Type B pancreatic cell (in vitro differentiated cells): ENCODE data around the gene P4HA1. TPM values are rescaled to one million over a fixed set of nuclear protein-coding genes. Genes with fewer than 3 reads are reported as not detected.
A peak's percentile ranks its signal among the peaks of the same experiment; 100 is the strongest.

ENCODE experiments used
- DNase-seq: peaks from one replicate; pipeline ENCODE4 v3.0.0; 2021; ENCODE audit warnings: mixed read lengths; ENCODE audit not compliant: unreplicated experiment; ENCODE audit errors: extremely low spot score
- H3K27ac Mint-ChIP-seq: 2 replicates; pipeline ENCODE4 v1.8.0; 2021; ENCODE audit warnings: mild to moderate bottlenecking, mixed read lengths
- H3K27me3 Mint-ChIP-seq: 2 replicates; pipeline ENCODE4 v1.8.0; 2021; ENCODE audit warnings: mixed read lengths
- H3K36me3 Mint-ChIP-seq: 2 replicates; pipeline ENCODE4 v1.8.0; 2021; ENCODE audit warnings: mixed read lengths
- H3K4me1 Mint-ChIP-seq: one replicate; pipeline ENCODE4 v1.8.0; 2021; ENCODE audit warnings: mixed read lengths; ENCODE audit not compliant: unreplicated experiment
- H3K4me3 Mint-ChIP-seq: 2 replicates; pipeline ENCODE4 v1.8.0; 2021; ENCODE audit warnings: mild to moderate bottlenecking, mixed read lengths
- H3K9me3 Mint-ChIP-seq: 2 replicates; pipeline ENCODE4 v1.8.0; 2021; ENCODE audit warnings: mixed read lengths
- total RNA-seq: library from RNA; stranded (reverse); gene quantifications from 2 replicates; pipeline ENCODE4 v1.2.1, GENCODE V29; 2021; ENCODE audit warnings: low replicate concordance
- TF ChIP-seq, protein P1 (sequence below): fragments of 200-600 bp; sonication (generic); conservative IDR thresholded peaks from 2 replicates; pipeline ENCODE4 v1.5.0; 2021; ENCODE audit warnings: antibody characterized with exemption, mild to moderate bottlenecking

Gene P4HA1
- total RNA-seq, 1 donor from 2014 or later: 38.9 TPM

DNA sequence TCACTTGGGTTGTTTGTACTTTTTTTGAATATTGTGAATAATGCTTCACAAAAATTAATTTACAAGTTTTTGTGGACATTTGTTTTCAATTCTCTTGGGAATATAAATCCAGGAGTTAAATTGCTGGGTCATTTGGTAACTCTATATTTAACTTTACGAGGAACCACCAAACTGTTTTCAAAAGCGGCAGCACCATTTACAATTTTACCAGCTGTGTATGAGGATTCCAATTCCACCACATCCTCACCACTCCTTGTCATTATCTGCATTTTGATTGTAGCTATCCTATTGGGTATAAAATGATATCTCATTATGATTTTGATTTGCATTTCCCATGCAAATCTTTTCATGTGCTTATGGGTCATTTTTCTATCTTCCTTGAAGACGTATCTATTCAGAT, 9.6 kb upstream of the P4HA1 start:
- Mint-ChIP-seq H3K4me1 (peaks cover 6% of the 10 kb centered on the region), H3K9me3 (no peaks in the 10 kb centered on the region), H3K36me3 (peaks cover 18% of the 10 kb centered on the region), H3K27me3 (no peaks in the 10 kb centered on the region), H3K4me3 (no peak overlapping the region), H3K27ac (no peak overlapping the region)
- DNase-seq: no peak
- TF ChIP-seq, protein P1, sequence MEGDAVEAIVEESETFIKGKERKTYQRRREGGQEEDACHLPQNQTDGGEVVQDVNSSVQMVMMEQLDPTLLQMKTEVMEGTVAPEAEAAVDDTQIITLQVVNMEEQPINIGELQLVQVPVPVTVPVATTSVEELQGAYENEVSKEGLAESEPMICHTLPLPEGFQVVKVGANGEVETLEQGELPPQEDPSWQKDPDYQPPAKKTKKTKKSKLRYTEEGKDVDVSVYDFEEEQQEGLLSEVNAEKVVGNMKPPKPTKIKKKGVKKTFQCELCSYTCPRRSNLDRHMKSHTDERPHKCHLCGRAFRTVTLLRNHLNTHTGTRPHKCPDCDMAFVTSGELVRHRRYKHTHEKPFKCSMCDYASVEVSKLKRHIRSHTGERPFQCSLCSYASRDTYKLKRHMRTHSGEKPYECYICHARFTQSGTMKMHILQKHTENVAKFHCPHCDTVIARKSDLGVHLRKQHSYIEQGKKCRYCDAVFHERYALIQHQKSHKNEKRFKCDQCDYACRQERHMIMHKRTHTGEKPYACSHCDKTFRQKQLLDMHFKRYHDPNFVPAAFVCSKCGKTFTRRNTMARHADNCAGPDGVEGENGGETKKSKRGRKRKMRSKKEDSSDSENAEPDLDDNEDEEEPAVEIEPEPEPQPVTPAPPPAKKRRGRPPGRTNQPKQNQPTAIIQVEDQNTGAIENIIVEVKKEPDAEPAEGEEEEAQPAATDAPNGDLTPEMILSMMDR: no peak

DNA sequence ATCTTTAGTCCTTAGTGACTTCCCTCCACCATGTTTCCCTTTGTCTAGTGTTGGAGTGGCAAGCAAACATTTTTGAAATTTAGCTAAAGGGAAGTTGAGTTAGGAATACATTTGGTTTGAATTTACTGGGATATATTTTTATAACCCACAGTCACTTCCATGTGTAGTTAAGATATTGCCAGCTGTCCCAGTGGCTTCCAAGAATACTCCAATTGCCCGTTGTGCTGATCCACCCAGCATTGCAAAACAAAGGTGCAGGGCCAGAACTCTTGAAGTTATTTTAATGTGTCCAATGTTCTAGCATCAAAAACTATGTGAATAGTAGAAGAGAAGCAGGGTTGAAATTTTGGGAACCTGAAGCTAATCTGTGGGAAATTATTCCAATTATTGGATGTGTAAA, 2.5 kb upstream of the P4HA1 start:
- Mint-ChIP-seq H3K36me3 (no peaks in the 10 kb centered on the region), H3K27me3 (no peaks in the 10 kb centered on the region), H3K4me1 (peaks cover 16% of the 10 kb centered on the region), H3K27ac (no peak overlapping the region), H3K4me3 (no peak overlapping the region), H3K9me3 (no peaks in the 10 kb centered on the region)
- TF ChIP-seq, protein P1: no peak
- DNase-seq: no peak

DNA sequence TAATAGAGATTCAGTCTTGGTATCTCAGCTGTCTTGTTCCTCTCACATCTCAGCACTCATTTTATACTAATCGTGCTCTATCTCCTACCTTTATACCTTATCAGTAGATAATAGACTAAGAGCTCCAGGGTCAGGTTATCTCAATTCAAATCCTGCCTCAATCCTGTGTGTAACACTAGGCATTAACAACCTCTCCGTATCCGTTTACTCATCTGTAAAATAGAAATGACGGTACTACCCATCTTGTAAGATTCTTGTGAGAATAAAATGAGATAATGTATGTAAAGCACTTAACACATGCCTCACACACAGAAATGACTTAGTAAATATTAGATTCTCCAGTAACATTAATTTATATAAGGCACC, 622 bp upstream of the P4HA1 start:
- peak overlapping the region; percentile 94 for H3K4me3 Mint-ChIP-seq
- no peak for DNase-seq
- TF ChIP-seq, protein P1: no peak
- H3K4me1 Mint-ChIP-seq: peaks cover 19% of the 10 kb centered on the region
- no peaks in the 10 kb centered on the region for H3K9me3 Mint-ChIP-seq
- peak overlapping the region; percentile 89 for H3K27ac Mint-ChIP-seq
- H3K36me3 Mint-ChIP-seq: no peaks in the 10 kb centered on the region
- no peaks in the 10 kb centered on the region for H3K27me3 Mint-ChIP-seq

- H3K27ac Mint-ChIP-seq: peak overlapping the region; percentile 89
- no peaks in the 10 kb centered on the region for H3K27me3 Mint-ChIP-seq
- no peaks in the 10 kb centered on the region for H3K9me3 Mint-ChIP-seq
- TF ChIP-seq, protein P1: no peak
- peaks cover 27% of the 10 kb centered on the region for H3K4me1 Mint-ChIP-seq
- H3K4me3 Mint-ChIP-seq: peak overlapping the region; percentile 94
- peaks cover 4% of the 10 kb centered on the region for H3K36me3 Mint-ChIP-seq
- DNase-seq: peak; percentile 79
These were observed 621 bp downstream of the P4HA1 start for GRCh38 chr10:73096041-73096448.

DNA sequence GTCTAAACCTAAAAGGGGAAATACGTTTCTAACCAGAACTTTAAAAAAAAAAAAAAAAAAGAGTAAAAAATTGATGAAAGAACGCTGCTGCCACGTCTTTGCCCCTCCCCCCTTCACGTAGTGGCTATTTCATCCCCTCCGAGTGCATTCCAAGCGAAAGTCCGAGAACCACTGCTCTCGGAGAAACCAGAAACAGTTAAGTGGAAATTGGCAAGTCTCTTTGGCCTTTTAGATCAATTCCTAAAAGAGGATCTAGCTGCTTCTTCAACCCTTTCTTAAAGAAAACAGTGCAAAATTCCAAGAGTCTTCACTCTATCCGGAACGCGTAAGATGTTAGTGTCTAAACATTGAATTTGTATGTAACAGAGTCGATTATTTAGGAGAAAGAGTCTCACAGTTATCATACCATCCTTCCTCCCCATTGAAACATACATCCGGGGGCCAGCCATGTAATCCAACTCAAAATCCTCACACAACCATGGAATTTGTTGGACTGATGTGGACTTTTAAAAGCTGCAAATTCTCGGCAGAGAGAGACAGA, 1.1 kb downstream of the P4HA1 start:
- Mint-ChIP-seq H3K4me1 (peaks cover 27% of the 10 kb centered on the region), H3K9me3 (no peaks in the 10 kb centered on the region), H3K27ac (peak overlapping the region; percentile 89), H3K36me3 (peaks cover 4% of the 10 kb centered on the region), H3K27me3 (no peaks in the 10 kb centered on the region), H3K4me3 (peak overlapping the region; percentile 94)
- DNase-seq: no peak
- TF ChIP-seq, protein P1: no peak

DNA sequence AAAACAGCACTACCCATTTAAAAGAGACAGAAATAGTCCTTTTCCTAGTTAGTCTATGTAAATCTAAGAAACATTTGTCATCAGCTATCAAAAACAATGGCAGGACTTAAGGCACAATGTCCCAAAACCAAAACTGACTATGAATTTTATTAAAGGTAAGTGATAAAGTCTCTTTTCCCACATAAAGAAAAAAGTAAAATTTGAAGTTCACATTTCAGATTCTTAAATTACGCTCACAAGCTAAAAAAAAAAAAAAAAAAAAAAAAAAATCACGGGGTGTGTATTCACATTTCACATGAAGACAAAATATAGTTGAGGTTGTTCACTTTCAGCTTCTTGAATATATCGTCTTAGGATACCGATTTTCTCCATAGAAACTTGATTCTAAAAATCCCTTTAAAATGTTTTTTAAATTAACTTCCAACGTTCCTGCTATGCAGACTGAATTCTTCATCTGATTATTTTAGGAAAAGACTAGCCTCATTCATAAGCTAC, 1.6 kb downstream of the P4HA1 start:
- DNase-seq: no peak
- no peaks in the 10 kb centered on the region for H3K9me3 Mint-ChIP-seq
- peaks cover 4% of the 10 kb centered on the region for H3K36me3 Mint-ChIP-seq
- peak overlapping the region; percentile 89 for H3K27ac Mint-ChIP-seq
- H3K27me3 Mint-ChIP-seq: no peaks in the 10 kb centered on the region
- peaks cover 27% of the 10 kb centered on the region for H3K4me1 Mint-ChIP-seq
- peak overlapping the region; percentile 94 for H3K4me3 Mint-ChIP-seq
- TF ChIP-seq, protein P1: no peak
